ENCODE data around the gene PPARA.
"Not testable (repeated sequence)": the region's sequence is repeated elsewhere in the genome, so short reads cannot be mapped to it uniquely, and the experiment has no call there.

Gene PPARA

GRCh38 chr22:46244771-46245170, 94.4 kb downstream of the PPARA start:
- DNase-seq (ENCODE audit: low read depth in 2 of 2), result no peak

GRCh38 chr22:46245511-46245910, 95.2 kb downstream of the PPARA start:
- no peak for DNase-seq (ENCODE audit: low read depth in 2 of 2)

GRCh38 chr22:46246178-46246577, 95.9 kb downstream of the PPARA start:
- DNase-seq (ENCODE audit: low read depth in 2 of 2), result no peak

GRCh38 chr22:46247443-46247975, 97.2 kb downstream of the PPARA start:
- no peak for DNase-seq (ENCODE audit: low read depth in 2 of 2)

GRCh38 chr22:46250035-46250782, 99.9 kb downstream of the PPARA start, which contains the start of gene CDPF1:
CDPF1 (minus strand) TSS chr22:46250293; CDS start chr22:46248284, 2,009 bp downstream.
- DNase-seq (ENCODE audit: low read depth in 2 of 2), result peak; percentile 85 to 87

- DNase-seq (ENCODE audit: low read depth in 2 of 2), result no peak
Measured at GRCh38 chr22:46250783-46251125, 100.4 kb downstream of the PPARA start.

- DNase-seq (ENCODE audit: low read depth in 2 of 2), result no peak
Measured at GRCh38 chr22:46251266-46251665, 100.9 kb downstream of the PPARA start.

GRCh38 chr22:46251816-46252380, 101.6 kb downstream of the PPARA start:
- DNase-seq (ENCODE audit: low read depth in 2 of 2), result no peak

- DNase-seq (ENCODE audit: low read depth in 2 of 2), result no peak
Measured at GRCh38 chr22:46256358-46256958, 106.1 kb downstream of the PPARA start.

- DNase-seq (ENCODE audit: low read depth in 2 of 2), result no peak
Measured at GRCh38 chr22:46259374-46259773, 109.0 kb downstream of the PPARA start.

GRCh38 chr22:46260038-46260437, 109.7 kb downstream of the PPARA start:
- no peak for DNase-seq (ENCODE audit: low read depth in 2 of 2)

- no peak for DNase-seq (ENCODE audit: low read depth in 2 of 2)
Measured at GRCh38 chr22:46262449-46263215, 112.3 kb downstream of the PPARA start.

- DNase-seq (ENCODE audit: low read depth in 2 of 2), result no peak
Measured at GRCh38 chr22:46263216-46263590, 112.9 kb downstream of the PPARA start, which contains the start of gene PKDREJ. PKDREJ (minus strand) TSS chr22:46263343; CDS start chr22:46263322, 21 bp downstream.

GRCh38 chr22:46264520-46264919, 114.2 kb downstream of the PPARA start:
- DNase-seq (ENCODE audit: low read depth in 2 of 2), result not testable (repeated sequence)

GRCh38 chr22:46265627-46266026, 115.3 kb downstream of the PPARA start:
- DNase-seq (ENCODE audit: low read depth in 2 of 2), result not testable (repeated sequence)

- DNase-seq (ENCODE audit: low read depth in 2 of 2), result no peak
Measured at GRCh38 chr22:46267431-46268279, 117.3 kb downstream of the PPARA start, which contains the start of gene TTC38. TTC38 (plus strand) TSS chr22:46268008; CDS start chr22:46268040, 32 bp downstream.

GRCh38 chr22:46269564-46269963, 119.2 kb downstream of the PPARA start:
- DNase-seq (ENCODE audit: low read depth in 2 of 2), result no peak

- no peak for DNase-seq (ENCODE audit: low read depth in 2 of 2)
Measured at GRCh38 chr22:46272196-46272595, 121.9 kb downstream of the PPARA start.

- no peak for DNase-seq (ENCODE audit: low read depth in 2 of 2)
Measured at GRCh38 chr22:46272762-46273431, 122.6 kb downstream of the PPARA start.

GRCh38 chr22:46273432-46274148, 123.3 kb downstream of the PPARA start:
- DNase-seq (ENCODE audit: low read depth in 2 of 2), result no peak
